Measurements from ENCODE around the gene CCNL1. TPM values are rescaled to one million over a fixed set of nuclear protein-coding genes. Genes with fewer than 3 reads are reported as not detected.

The CCNL1 gene
- total RNA-seq, 1 donor from 2014 or later = 222 TPM

GRCh38 chr3:157172746-157173145 is 12.8 kb upstream of the CCNL1 start:
- Mint-ChIP-seq H3K4me3 (no peak overlapping the region), H3K27me3 (no peaks in the 10 kb centered on the region), H3K36me3 (ENCODE audit: low read depth) (peaks cover 11% of the 10 kb centered on the region), H3K4me1 (peaks cover 30% of the 10 kb centered on the region), H3K27ac (no peak overlapping the region), H3K9me3 (no peaks in the 10 kb centered on the region)
- no peak for TF ChIP-seq CTCF (IDR thresholded peaks at IDR 0.05)
- intact Hi-C loops (cut with micrococcal nuclease) = loop anchor here (10.0 kb wide), 1 partner anchor 1428 kb away; the partner anchor contains the start of gene PLCH1
- ChIA-PET CTCF (no interaction called here), POLR2A (interaction anchor here (3.2 to 7.7 kb wide), 2 partner anchors 11 to 17 kb away, joined by 23 to 660 read pairs; partner anchors contain the start of gene CCNL1)
- no peak for DNase-seq
- ATAC-seq (ENCODE audit: low read depth) = no peak

- Mint-ChIP-seq H3K9me3 (no peaks in the 10 kb centered on the region), H3K27ac (no peak overlapping the region), H3K4me3 (no peak overlapping the region), H3K36me3 (ENCODE audit: low read depth) (peaks cover 10% of the 10 kb centered on the region), H3K27me3 (no peaks in the 10 kb centered on the region), H3K4me1 (peaks cover 26% of the 10 kb centered on the region)
- ChIA-PET CTCF (interaction anchor here (0.9 kb wide), 1 partner anchor 10 kb away, joined by 3 read pairs; no protein-coding TSS in a partner anchor), POLR2A (interaction anchor here (7.7 kb wide), 1 partner anchor 9 kb away, joined by 660 read pairs; the partner anchor contains the start of gene CCNL1)
- DNase-seq (no peak), ATAC-seq (ENCODE audit: low read depth) (no peak)
- no peak for TF ChIP-seq CTCF (IDR thresholded peaks at IDR 0.05)
- intact Hi-C loops (cut with micrococcal nuclease) = loop anchor here (10.0 kb wide), 1 partner anchor 1426 kb away; the partner anchor contains the start of gene PLCH1
Observed at GRCh38 chr3:157170861-157171260, 10.9 kb upstream of the CCNL1 start.

- H3K27ac Mint-ChIP-seq = no peak overlapping the region
- no peak for TF ChIP-seq CTCF (IDR thresholded peaks at IDR 0.05)
- H3K4me3 Mint-ChIP-seq = no peak overlapping the region
- ChIA-PET CTCF (no interaction called here), POLR2A (no interaction called here)
- DNase-seq (no peak), ATAC-seq (ENCODE audit: low read depth) (no peak)
- intact Hi-C loops (cut with micrococcal nuclease) = no loop called here
- no peaks in the 10 kb centered on the region for H3K27me3 Mint-ChIP-seq
- no peaks in the 10 kb centered on the region for H3K9me3 Mint-ChIP-seq
- H3K36me3 Mint-ChIP-seq (ENCODE audit: low read depth) = no peaks in the 10 kb centered on the region
- peaks cover 16% of the 10 kb centered on the region for H3K4me1 Mint-ChIP-seq
Observed at GRCh38 chr3:157167371-157168042, 7.6 kb upstream of the CCNL1 start.

- Mint-ChIP-seq H3K4me3 (no peak overlapping the region), H3K9me3 (no peaks in the 10 kb centered on the region), H3K4me1 (peaks cover 21% of the 10 kb centered on the region), H3K27me3 (no peaks in the 10 kb centered on the region), H3K36me3 (ENCODE audit: low read depth) (no peaks in the 10 kb centered on the region), H3K27ac (no peak overlapping the region)
- no peak for DNase-seq
- intact Hi-C loops (cut with micrococcal nuclease) = no loop called here
- peak; percentile 25 for ATAC-seq (ENCODE audit: low read depth)
- CTCF ChIA-PET = no interaction called here
- POLR2A ChIA-PET = interaction anchor here (1.6 kb wide), 1 partner anchor 8 kb away, joined by 6 read pairs; no protein-coding TSS in a partner anchor
- TF ChIP-seq CTCF (IDR thresholded peaks at IDR 0.05) = no peak
Observed at GRCh38 chr3:157166561-157166960, 6.6 kb upstream of the CCNL1 start.

GRCh38 chr3:157166115-157166514 is 6.2 kb upstream of the CCNL1 start:
- POLR2A ChIA-PET = interaction anchor here (1.6 kb wide), 1 partner anchor 9 kb away, joined by 6 read pairs; no protein-coding TSS in a partner anchor
- Mint-ChIP-seq H3K27me3 (no peaks in the 10 kb centered on the region), H3K9me3 (no peaks in the 10 kb centered on the region), H3K4me3 (no peak overlapping the region), H3K27ac (no peak overlapping the region), H3K4me1 (peaks cover 26% of the 10 kb centered on the region), H3K36me3 (ENCODE audit: low read depth) (no peaks in the 10 kb centered on the region)
- CTCF ChIA-PET = no interaction called here
- no peak for TF ChIP-seq CTCF (IDR thresholded peaks at IDR 0.05)
- DNase-seq (no peak), ATAC-seq (ENCODE audit: low read depth) (no peak)
- intact Hi-C loops (cut with micrococcal nuclease) = no loop called here
